NCI-H2196 (cell line): Measurements from ENCODE around the gene FAM210B.
"Not testable (repeated sequence)": the region's sequence is repeated elsewhere in the genome, so short reads cannot be mapped to it uniquely, and the experiment has no call there.

ENCODE experiments used
- DNase-seq: peaks from one replicate; lab custom pipeline; 2025; ENCODE audit not compliant: unreplicated experiment; lab: John Stamatoyannopoulos, UW

FAM210B gene

GRCh38 chr20:56360133-56360907, 1.5 kb downstream of the FAM210B start:
- DNase-seq, result no peak

GRCh38 chr20:56360908-56361205, 2.1 kb downstream of the FAM210B start:
- no peak for DNase-seq

- DNase-seq, result no peak
Observed at GRCh38 chr20:56361900-56362299, 3.1 kb downstream of the FAM210B start.

- DNase-seq, result no peak
Observed at GRCh38 chr20:56362833-56363413, 4.1 kb downstream of the FAM210B start.

- no peak for DNase-seq
Observed at GRCh38 chr20:56363491-56363890, 4.7 kb downstream of the FAM210B start.

- DNase-seq, result no peak
Observed at GRCh38 chr20:56368351-56369134, 9.8 kb downstream of the FAM210B start.

- DNase-seq, result no peak
Observed at GRCh38 chr20:56369179-56369578, 10.4 kb downstream of the FAM210B start.

- DNase-seq, result no peak
Observed at GRCh38 chr20:56371977-56372376, 13.2 kb downstream of the FAM210B start.

- no peak for DNase-seq
Observed at GRCh38 chr20:56372850-56373249, 14.1 kb downstream of the FAM210B start.

GRCh38 chr20:56373942-56374341, 15.2 kb downstream of the FAM210B start:
- DNase-seq, result no peak

GRCh38 chr20:56376331-56376730, 17.6 kb downstream of the FAM210B start:
- DNase-seq, result no peak

- no peak for DNase-seq
Observed at GRCh38 chr20:56378386-56378785, 19.6 kb downstream of the FAM210B start.

- no peak for DNase-seq
Observed at GRCh38 chr20:56380375-56380774, 21.6 kb downstream of the FAM210B start.

GRCh38 chr20:56381501-56381900, 22.7 kb downstream of the FAM210B start:
- no peak for DNase-seq

- no peak for DNase-seq
Observed at GRCh38 chr20:56382696-56383095, 23.9 kb downstream of the FAM210B start.

- no peak for DNase-seq
Observed at GRCh38 chr20:56383334-56383733, 24.6 kb downstream of the FAM210B start.

GRCh38 chr20:56385130-56385529, 26.4 kb downstream of the FAM210B start:
- no peak for DNase-seq

GRCh38 chr20:56386219-56386618, 27.4 kb downstream of the FAM210B start:
- DNase-seq, result no peak

GRCh38 chr20:56388882-56389281, 30.1 kb downstream of the FAM210B start:
- DNase-seq, result no peak

GRCh38 chr20:56389807-56390206, 31.0 kb downstream of the FAM210B start:
- no peak for DNase-seq

GRCh38 chr20:56390396-56390795, 31.6 kb downstream of the FAM210B start:
- DNase-seq, result not testable (repeated sequence)

- DNase-seq, result no peak
Observed at GRCh38 chr20:56391037-56391436, 32.3 kb downstream of the FAM210B start.
